HEK293T (cell line): ENCODE measurements around the gene TNRC6C.
"Not testable (repeated sequence)": the region's sequence is repeated elsewhere in the genome, so short reads cannot be mapped to it uniquely, and the experiment has no call there.

Experiments used
- CTCF ChIA-PET: fragments of 350-600 bp; formaldehyde crosslinking; extraction: SDS; loops from one replicate; lab custom pipeline; 2021; ENCODE audit warnings: antibody characterized with exemption, inconsistent platforms; lab: Yijun Ruan, JAX
- POLR2A ChIA-PET: fragments of 350-600 bp; formaldehyde crosslinking; extraction: SDS; loops from one replicate; lab custom pipeline; 2020; ENCODE audit warnings: antibody characterized with exemption, inconsistent platforms; lab: Yijun Ruan, JAX
- DNase-seq: peaks from one replicate; pipeline ENCODE4 v3.0.0; 2012; ENCODE audit warnings: mixed read lengths; ENCODE audit errors: extremely low spot score
- ARNT ChIP-seq: fragments of 450-650 bp; IDR thresholded peaks from 2 replicates; pipeline ENCODE4 v1.6.1; 2017; ENCODE audit warnings: mild to moderate bottlenecking
- BHLHE40 ChIP-seq: fragments of 450-650 bp; IDR thresholded peaks from 2 replicates; pipeline ENCODE4 v1.6.1; 2016; ENCODE audit warnings: mild to moderate bottlenecking, moderate library complexity, borderline replicate concordance
- CTBP1 ChIP-seq: fragments of 450-650 bp; IDR thresholded peaks from 2 replicates; pipeline ENCODE4 v1.6.1; 2016; ENCODE audit warnings: borderline replicate concordance
- ELF4 ChIP-seq: fragments of 450-650 bp; IDR thresholded peaks from 2 replicates; pipeline ENCODE4 v1.6.1; 2017; ENCODE audit warnings: antibody characterized with exemption
- FOXA1 ChIP-seq: fragments of 450-650 bp; IDR thresholded peaks from 2 replicates; pipeline ENCODE4 v1.6.1; 2016; ENCODE audit warnings: mild to moderate bottlenecking
- FOXK2 ChIP-seq: fragments of 450-650 bp; IDR thresholded peaks from 2 replicates; pipeline ENCODE4 v1.6.1; 2016; ENCODE audit warnings: mild to moderate bottlenecking
- FOXM1 ChIP-seq: fragments of 450-650 bp; IDR thresholded peaks from 2 replicates; pipeline ENCODE4 v1.6.1; 2017; ENCODE audit warnings: mild to moderate bottlenecking, borderline replicate concordance
- HDGF ChIP-seq: fragments of 450-650 bp; IDR thresholded peaks from 2 replicates; pipeline ENCODE4 v1.6.1; 2017; ENCODE audit warnings: antibody characterized with exemption, borderline replicate concordance
- L3MBTL2 ChIP-seq: fragments of 450-650 bp; conservative IDR thresholded peaks from 2 replicates; pipeline ENCODE4 v1.6.1; 2016; ENCODE audit warnings: mild to moderate bottlenecking
- LEF1 ChIP-seq: fragments of 450-650 bp; IDR thresholded peaks from 2 replicates; pipeline ENCODE4 v1.6.1; 2017; ENCODE audit warnings: mild to moderate bottlenecking, borderline replicate concordance
- NFRKB ChIP-seq: fragments of 450-650 bp; IDR thresholded peaks from 2 replicates; pipeline ENCODE4 v1.6.1; 2016; ENCODE audit warnings: mild to moderate bottlenecking, moderate library complexity
- SP1 ChIP-seq: fragments of 450-650 bp; IDR thresholded peaks from 2 replicates; pipeline ENCODE4 v1.6.1; 2017
- SUZ12 ChIP-seq: fragments of 450-650 bp; IDR thresholded peaks from 2 replicates; pipeline ENCODE4 v1.6.1; 2016; ENCODE audit warnings: mild to moderate bottlenecking
- TARDBP ChIP-seq: fragments of 450-650 bp; IDR thresholded peaks from 2 replicates; pipeline ENCODE4 v1.6.1; 2016
- ZNF384 ChIP-seq: fragments of 450-650 bp; IDR thresholded peaks from 2 replicates; pipeline ENCODE4 v1.6.1; 2016
- TF ChIP-seq, protein P1 (sequence below): fragments of 450-650 bp; IDR thresholded peaks from 2 replicates; pipeline ENCODE4 v1.6.1; 2016

The TNRC6C gene

GRCh38 chr17:77930780-77931768 is 27.4 kb upstream of the TNRC6C start:
- TF ChIP-seq TARDBP: no peak
- no peak for DNase-seq
- ChIA-PET CTCF (no interaction called here), POLR2A (interaction anchor here (0.7 kb wide), 1 partner anchor 27 kb away, joined by 3 read pairs; the partner anchor contains the start of gene TNRC6C)

GRCh38 chr17:77933777-77934398 is 24.6 kb upstream of the TNRC6C start:
- no peak for DNase-seq
- CTCF ChIA-PET: no interaction called here
- no peak for TF ChIP-seq BHLHE40
- no peak for TF ChIP-seq FOXA1
- no peak for TF ChIP-seq SUZ12
- TF ChIP-seq HDGF: no peak
- POLR2A ChIA-PET: no interaction called here

GRCh38 chr17:77935121-77935571 is 23.4 kb upstream of the TNRC6C start:
- TF ChIP-seq TARDBP (no peak), L3MBTL2 (no peak), BHLHE40 (no peak), CTBP1 (no peak), ELF4 (no peak), SP1 (no peak), LEF1 (no peak), FOXA1 (no peak), FOXK2 (no peak), HDGF (no peak), FOXM1 (no peak)
- TF ChIP-seq, protein P1, sequence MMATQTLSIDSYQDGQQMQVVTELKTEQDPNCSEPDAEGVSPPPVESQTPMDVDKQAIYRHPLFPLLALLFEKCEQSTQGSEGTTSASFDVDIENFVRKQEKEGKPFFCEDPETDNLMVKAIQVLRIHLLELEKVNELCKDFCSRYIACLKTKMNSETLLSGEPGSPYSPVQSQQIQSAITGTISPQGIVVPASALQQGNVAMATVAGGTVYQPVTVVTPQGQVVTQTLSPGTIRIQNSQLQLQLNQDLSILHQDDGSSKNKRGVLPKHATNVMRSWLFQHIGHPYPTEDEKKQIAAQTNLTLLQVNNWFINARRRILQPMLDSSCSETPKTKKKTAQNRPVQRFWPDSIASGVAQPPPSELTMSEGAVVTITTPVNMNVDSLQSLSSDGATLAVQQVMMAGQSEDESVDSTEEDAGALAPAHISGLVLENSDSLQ: no peak
- DNase-seq: no peak
- ChIA-PET CTCF (no interaction called here), POLR2A (interaction anchor here (3.6 kb wide), 1 partner anchor 23 kb away, joined by 22 read pairs; the partner anchor contains the start of gene TNRC6C)

DNA sequence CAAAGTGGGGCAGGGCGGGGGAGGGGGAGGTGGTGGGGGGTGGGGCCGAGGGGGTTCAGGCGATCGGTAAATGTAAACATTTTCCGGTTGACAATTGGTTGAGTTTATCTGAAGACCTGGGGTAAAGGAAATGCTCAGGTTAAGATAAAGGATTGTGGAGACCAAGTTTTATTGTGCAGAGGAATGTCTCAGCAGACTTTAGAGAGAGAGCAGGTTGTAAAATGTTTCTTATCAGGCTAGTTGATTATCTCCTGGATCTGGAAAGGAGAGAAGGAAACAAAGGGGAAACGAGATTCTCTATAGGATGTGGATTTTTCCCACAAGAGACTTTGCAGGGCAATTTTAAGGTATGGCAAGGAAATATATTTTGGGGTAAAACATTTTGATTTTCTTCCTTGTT is 22.8 kb upstream of the TNRC6C start:
- DNase-seq, CTCF ChIA-PET: not testable (repeated sequence)
- POLR2A ChIA-PET: interaction anchor here (3.6 kb wide), 1 partner anchor 22 kb away, joined by 22 read pairs; the partner anchor contains the start of gene TNRC6C

GRCh38 chr17:77936881-77937280 is 21.6 kb upstream of the TNRC6C start:
- CTCF ChIA-PET: interaction anchor here (1.2 kb wide), 1 partner anchor 44 kb away, joined by 3 read pairs; no protein-coding TSS in a partner anchor
- no peak for TF ChIP-seq CTBP1
- no peak for TF ChIP-seq NFRKB
- TF ChIP-seq, protein P1: no peak
- no peak for TF ChIP-seq FOXK2
- no peak for TF ChIP-seq SP1
- no peak for TF ChIP-seq FOXM1
- TF ChIP-seq L3MBTL2: no peak
- TF ChIP-seq FOXA1: no peak
- TF ChIP-seq SUZ12: no peak
- no peak for DNase-seq
- POLR2A ChIA-PET: interaction anchor here (3.6 kb wide), 1 partner anchor 21 kb away, joined by 22 read pairs; the partner anchor contains the start of gene TNRC6C

DNA sequence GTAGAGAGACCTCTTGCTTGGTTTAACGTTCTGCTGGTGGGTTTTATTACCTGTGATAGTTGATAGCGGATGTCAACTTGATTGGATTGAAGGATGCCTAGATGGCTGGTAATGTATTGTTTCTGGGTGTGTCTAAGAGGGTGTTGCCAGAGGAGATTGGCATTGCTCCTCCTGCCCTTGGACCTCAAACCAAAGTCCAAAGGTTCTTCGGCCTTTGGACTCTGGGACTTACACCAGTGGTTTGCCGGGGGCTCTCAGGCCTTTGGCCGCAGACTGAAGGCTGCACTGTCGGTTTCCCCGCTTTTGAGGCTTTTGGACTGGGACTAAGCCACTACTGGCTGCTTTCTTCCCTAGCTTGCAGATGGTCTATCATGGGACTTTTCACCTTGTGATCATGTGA is 17.5 kb upstream of the TNRC6C start:
- POLR2A ChIA-PET: no interaction called here

More for the DNA sequence above, 17.5 kb upstream of the TNRC6C start:
- no peak for DNase-seq
- CTCF ChIA-PET: no interaction called here
- no peak for TF ChIP-seq HDGF
- TF ChIP-seq CTBP1: no peak
- TF ChIP-seq LEF1: no peak
- TF ChIP-seq FOXK2: no peak
- no peak for TF ChIP-seq NFRKB
- no peak for TF ChIP-seq FOXM1
- TF ChIP-seq ZNF384: no peak
- TF ChIP-seq, protein P1: no peak
- no peak for TF ChIP-seq ARNT
- no peak for TF ChIP-seq TARDBP
- no peak for TF ChIP-seq L3MBTL2
- no peak for TF ChIP-seq SUZ12
- no peak for TF ChIP-seq BHLHE40
- no peak for TF ChIP-seq FOXA1
- TF ChIP-seq ELF4: no peak
- TF ChIP-seq SP1: no peak
